ENCODE results near the gene DCAF17. TPM values are rescaled to one million over a fixed set of nuclear protein-coding genes. Genes with fewer than 3 reads are reported as not detected.

Gene DCAF17
- total and polyA plus RNA-seq, 9 donors: 10.5 to 20.0 (median 13.2) TPM

DNA sequence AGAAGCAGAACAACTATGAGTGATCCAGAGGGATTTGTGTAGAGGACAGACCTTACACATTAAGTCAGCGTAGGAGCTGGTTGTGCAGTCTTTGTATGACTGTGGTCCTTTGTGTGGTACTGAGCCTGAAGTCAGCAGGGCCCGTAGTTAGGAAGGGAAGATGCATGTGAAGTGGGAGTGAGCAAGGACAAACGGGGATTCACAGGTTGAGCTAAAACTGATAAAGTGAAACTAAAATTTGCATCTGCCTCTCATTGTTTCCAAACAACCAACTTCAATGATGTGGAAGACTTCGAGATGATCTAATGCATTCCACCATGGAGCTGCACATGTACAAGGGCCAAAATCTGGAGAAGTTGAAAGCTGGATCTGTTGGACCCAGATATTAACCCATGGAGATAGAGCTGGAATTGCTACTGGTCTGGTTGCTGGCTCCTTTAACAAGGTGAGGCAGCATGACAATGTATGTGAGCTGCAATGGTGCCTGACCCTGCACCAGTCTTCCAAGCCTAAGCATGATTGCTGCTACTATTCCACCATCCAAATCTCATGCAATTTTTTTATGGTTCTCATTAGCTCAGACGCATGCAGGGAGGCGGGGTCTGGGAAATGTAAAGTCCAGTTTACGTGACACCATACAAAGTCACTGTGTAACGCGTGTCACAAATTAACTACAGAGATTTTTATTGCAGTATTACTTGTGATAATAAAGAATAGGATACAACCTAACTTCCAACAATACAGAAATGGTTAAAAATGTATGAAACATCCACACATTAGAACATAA is 76.1 kb downstream of the DCAF17 start:
- Histone ChIP-seq H3K27me3 (ENCODE audit: control insufficient read depth, insufficient read depth, low read length) (no peaks in the 10 kb centered on the region), H3K4me1 (ENCODE audit: control insufficient read depth, insufficient read depth, low read length) (no peaks in the 10 kb centered on the region), H3K9me3 (replicated peaks; ENCODE audit: control insufficient read depth, low read depth, low read length) (no peaks in the 10 kb centered on the region), H3K4me3 (ENCODE audit: low read length) (no peak overlapping the region), H3K27ac (ENCODE audit: low read length) (no peak overlapping the region), H3K36me3 (ENCODE audit: control insufficient read depth, insufficient read depth, low read length) (no peaks in the 10 kb centered on the region)
- 30% methylated on average over 2 of the region's 9 CpGs for WGBS (ENCODE audit: insufficient coverage)
- DNase-seq: no peak

DNA sequence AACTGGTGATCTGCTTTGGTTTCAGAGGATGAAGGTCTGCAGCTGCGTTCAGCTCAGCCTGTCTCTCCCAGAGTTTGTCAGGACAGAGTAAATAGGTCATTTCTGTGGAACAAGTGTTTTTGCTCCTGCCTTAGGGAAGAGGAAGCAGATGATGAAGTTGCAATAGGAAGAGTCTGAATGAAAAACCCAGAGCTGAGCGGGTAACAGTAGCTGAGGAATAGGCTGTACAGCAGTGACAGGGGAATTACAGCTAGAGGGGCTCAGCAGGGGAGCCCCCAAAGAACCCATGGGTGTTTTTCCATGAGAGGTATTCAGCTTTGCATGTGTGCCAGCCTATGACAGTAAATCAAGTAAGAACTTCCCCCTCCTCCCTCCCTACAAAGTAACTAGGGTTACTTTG is 78.0 kb downstream of the DCAF17 start:
- Histone ChIP-seq H3K36me3 (ENCODE audit: control insufficient read depth, insufficient read depth, low read length) (no peaks in the 10 kb centered on the region), H3K27me3 (ENCODE audit: control insufficient read depth, insufficient read depth, low read length) (no peaks in the 10 kb centered on the region), H3K4me3 (ENCODE audit: low read length) (no peak overlapping the region), H3K27ac (ENCODE audit: low read length) (no peak overlapping the region), H3K9me3 (replicated peaks; ENCODE audit: control insufficient read depth, low read depth, low read length) (no peaks in the 10 kb centered on the region), H3K4me1 (ENCODE audit: control insufficient read depth, insufficient read depth, low read length) (no peaks in the 10 kb centered on the region)
- DNase-seq: no peak
- 47% methylated on average over 2 of the region's 2 CpGs for WGBS (ENCODE audit: insufficient coverage)

DNA sequence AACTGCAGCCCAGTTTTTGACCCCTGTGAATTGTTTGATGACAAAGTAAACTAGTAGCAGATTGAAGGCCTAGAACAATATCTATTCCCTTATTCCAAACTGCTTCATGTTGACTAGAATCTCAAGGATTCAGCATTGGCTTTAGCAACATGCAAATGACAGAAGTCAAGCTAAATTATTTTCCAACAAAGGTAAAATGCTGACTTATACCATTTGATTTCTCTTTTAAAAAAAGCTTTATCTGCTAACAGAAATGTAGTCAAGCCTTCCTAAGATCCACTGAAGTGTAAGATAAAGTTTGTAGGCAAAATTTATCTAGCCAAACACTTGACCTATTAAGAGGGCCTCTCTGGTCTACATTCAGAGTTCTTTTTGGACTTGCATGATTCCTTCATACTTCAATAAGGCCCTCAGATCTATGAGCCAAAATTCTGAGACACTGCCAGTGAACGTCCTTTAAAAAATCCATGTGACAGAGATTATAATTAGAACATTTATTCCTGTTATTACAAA is 78.7 kb downstream of the DCAF17 start:
- Histone ChIP-seq H3K27ac (ENCODE audit: low read length) (no peak overlapping the region), H3K4me3 (ENCODE audit: low read length) (no peak overlapping the region), H3K27me3 (ENCODE audit: control insufficient read depth, insufficient read depth, low read length) (no peaks in the 10 kb centered on the region), H3K9me3 (replicated peaks; ENCODE audit: control insufficient read depth, low read depth, low read length) (no peaks in the 10 kb centered on the region), H3K4me1 (ENCODE audit: control insufficient read depth, insufficient read depth, low read length) (no peaks in the 10 kb centered on the region), H3K36me3 (ENCODE audit: control insufficient read depth, insufficient read depth, low read length) (no peaks in the 10 kb centered on the region)
- no CpG with 5 or more reads among the region's 1 CpG for WGBS (ENCODE audit: insufficient coverage)
- DNase-seq: no peak

DNA sequence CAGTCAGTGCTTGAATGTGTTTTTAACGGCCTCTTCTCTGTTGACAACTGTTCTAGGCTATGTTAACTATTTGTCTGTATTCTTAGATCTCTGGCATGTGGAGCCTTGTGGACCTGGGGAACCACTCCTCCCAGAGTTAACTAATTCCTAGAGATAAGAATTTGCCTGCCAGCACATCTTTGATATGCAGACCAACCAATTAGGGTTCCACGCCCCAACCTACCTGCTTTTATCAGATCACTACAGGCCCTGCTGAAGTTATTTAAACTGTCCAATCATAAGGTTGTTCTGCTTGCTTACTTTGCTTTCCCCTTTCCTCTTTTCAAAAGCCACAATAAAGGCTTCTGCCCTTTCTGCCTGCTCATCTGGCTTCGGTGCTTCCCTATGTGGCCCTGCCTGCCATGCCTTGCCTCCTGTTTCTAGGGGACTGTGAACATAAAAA is 79.7 kb downstream of the DCAF17 start:
- peak; percentile 26 for DNase-seq
- Histone ChIP-seq H3K4me3 (ENCODE audit: low read length) (no peak overlapping the region), H3K4me1 (ENCODE audit: control insufficient read depth, insufficient read depth, low read length) (no peaks in the 10 kb centered on the region), H3K36me3 (ENCODE audit: control insufficient read depth, insufficient read depth, low read length) (no peaks in the 10 kb centered on the region), H3K27me3 (ENCODE audit: control insufficient read depth, insufficient read depth, low read length) (no peaks in the 10 kb centered on the region), H3K27ac (ENCODE audit: low read length) (no peak overlapping the region), H3K9me3 (replicated peaks; ENCODE audit: control insufficient read depth, low read depth, low read length) (no peaks in the 10 kb centered on the region)
- WGBS (ENCODE audit: insufficient coverage): 93% methylated on average over 1 of the region's 3 CpGs

DNA sequence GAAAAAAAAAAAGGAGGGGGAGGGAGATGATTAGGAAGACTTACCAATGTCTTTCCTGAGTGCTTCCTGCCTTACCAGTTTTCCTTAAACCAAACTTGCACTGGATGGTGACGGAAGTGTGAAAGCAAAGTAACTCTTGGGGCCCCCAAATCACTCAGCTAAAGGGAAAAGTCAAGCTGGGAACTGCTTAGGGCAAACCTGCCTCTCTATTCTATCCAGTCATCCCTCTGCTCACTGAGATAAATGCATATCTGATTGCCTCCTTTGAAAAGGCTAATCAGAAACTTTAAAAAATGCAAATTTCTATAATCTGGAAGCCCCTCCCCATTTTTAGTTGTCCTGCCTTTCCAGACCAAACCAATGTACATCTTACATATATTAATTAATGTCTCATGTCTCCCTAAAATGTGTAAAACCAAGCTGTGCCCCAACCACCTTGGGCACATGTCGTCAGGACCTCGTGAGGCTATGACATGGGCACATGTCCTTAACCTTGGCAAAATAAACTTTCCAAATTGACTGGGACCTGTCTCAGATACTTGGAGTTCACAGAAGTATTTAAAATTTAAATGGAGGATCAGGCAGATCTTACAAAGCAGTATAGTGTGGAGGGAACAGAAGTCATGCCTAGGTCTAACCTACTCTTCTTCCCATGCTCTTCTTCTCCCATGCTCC is 81.0 kb downstream of the DCAF17 start:
- Histone ChIP-seq H3K36me3 (ENCODE audit: control insufficient read depth, insufficient read depth, low read length) (no peaks in the 10 kb centered on the region), H3K9me3 (replicated peaks; ENCODE audit: control insufficient read depth, low read depth, low read length) (no peaks in the 10 kb centered on the region), H3K4me1 (ENCODE audit: control insufficient read depth, insufficient read depth, low read length) (no peaks in the 10 kb centered on the region), H3K4me3 (ENCODE audit: low read length) (no peak overlapping the region), H3K27ac (ENCODE audit: low read length) (no peak overlapping the region), H3K27me3 (ENCODE audit: control insufficient read depth, insufficient read depth, low read length) (no peaks in the 10 kb centered on the region)
- DNase-seq: no peak
- 80% methylated on average over 1 of the region's 3 CpGs for WGBS (ENCODE audit: insufficient coverage)

DNA sequence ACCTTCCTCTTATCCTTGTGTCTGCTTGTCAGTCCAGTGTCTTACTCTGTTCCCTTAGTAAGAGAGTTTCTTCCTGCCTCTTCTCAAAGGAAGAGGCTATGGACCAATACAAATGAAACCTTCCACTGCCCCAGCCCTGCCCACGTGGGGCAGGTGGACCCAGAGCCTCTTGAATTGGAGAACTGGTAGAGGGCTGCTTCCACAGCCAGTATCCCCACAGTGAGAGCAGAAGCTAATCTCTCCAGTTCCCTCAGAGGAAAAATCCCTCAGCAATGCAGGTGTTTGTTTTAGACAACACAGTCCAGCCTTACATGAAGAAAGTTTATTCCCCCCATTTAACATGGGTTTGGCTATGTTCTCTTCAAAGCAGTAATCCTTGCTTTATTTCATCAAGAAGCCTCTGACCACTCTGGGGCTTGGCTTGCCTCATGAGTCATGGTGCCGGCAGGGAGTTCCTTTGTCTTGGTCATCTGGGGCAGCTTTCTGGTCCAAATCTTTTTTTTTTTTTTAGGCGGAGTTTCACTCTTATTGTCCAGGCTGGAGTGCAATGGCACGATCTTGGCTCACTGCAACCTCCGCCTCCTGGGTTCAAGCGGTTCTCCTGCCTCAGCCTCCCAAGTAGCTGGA is 81.8 kb downstream of the DCAF17 start:
- no peaks in the 10 kb centered on the region for H3K9me3 ChIP-seq (replicated peaks; ENCODE audit: control insufficient read depth, low read depth, low read length)
- no peak for DNase-seq
- H3K27me3 ChIP-seq (ENCODE audit: control insufficient read depth, insufficient read depth, low read length): no peaks in the 10 kb centered on the region
- no peaks in the 10 kb centered on the region for H3K36me3 ChIP-seq (ENCODE audit: control insufficient read depth, insufficient read depth, low read length)
- no peak overlapping the region for H3K4me3 ChIP-seq (ENCODE audit: low read length)
- WGBS (ENCODE audit: insufficient coverage): 89% methylated on average over 1 of the region's 6 CpGs
- H3K27ac ChIP-seq (ENCODE audit: low read length): no peak overlapping the region
- H3K4me1 ChIP-seq (ENCODE audit: control insufficient read depth, insufficient read depth, low read length): peaks cover 1% of the 10 kb centered on the region

DNA sequence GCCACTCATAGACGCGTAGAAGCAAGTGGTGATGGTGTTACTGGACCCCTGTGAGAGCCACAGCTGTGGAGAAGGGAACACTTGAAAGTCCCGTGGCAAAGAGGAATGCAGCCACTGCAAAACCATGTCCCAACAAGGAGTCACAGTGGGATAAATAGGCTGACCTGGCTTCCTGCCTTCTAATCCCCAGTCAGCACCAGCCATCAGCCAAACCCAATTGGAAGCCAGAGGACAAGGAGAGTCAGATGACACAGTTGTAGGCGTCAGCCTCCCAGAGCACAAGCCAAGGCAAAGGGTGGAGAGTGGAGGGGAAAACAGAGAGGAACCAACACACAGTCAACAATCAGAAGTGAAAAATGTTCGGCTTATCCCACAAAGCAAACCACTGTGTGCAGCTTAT is 82.8 kb downstream of the DCAF17 start:
- DNase-seq: no peak
- WGBS (ENCODE audit: insufficient coverage): 73% methylated on average over 4 of the region's 5 CpGs

DNA sequence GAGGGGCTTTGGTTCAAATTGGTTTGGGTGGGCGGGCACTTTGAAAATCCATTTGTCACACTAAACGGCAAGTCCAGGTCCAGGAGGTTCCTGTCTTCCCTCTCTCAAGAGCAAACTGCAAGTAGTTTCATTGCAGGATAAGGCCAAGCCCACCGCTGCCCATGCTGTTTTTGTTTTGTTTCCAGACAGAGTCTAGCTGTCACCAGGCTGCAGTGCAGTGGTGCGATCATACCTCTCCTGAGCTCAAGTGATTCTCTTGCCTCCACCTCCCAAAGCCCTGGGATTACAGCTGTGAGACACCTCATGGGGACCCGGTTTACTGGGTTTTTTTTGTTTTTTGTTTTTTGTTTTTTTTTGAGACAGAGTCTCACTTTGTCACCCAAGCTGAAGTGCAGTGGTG is 86.4 kb downstream of the DCAF17 start:
- no peak for DNase-seq
- H3K4me1 ChIP-seq (ENCODE audit: control insufficient read depth, insufficient read depth, low read length): peaks cover 19% of the 10 kb centered on the region
- no peak overlapping the region for H3K4me3 ChIP-seq (ENCODE audit: low read length)
- no peaks in the 10 kb centered on the region for H3K36me3 ChIP-seq (ENCODE audit: control insufficient read depth, insufficient read depth, low read length)
- 66% methylated on average over 4 of the region's 5 CpGs for WGBS (ENCODE audit: insufficient coverage)
- H3K9me3 ChIP-seq (replicated peaks; ENCODE audit: control insufficient read depth, low read depth, low read length): no peaks in the 10 kb centered on the region
- peaks cover 2% of the 10 kb centered on the region for H3K27me3 ChIP-seq (ENCODE audit: control insufficient read depth, insufficient read depth, low read length)
- H3K27ac ChIP-seq (ENCODE audit: low read length): no peak overlapping the region

More for the DNA sequence above, 82.8 kb downstream of the DCAF17 start:
- H3K27me3 ChIP-seq (ENCODE audit: control insufficient read depth, insufficient read depth, low read length): no peaks in the 10 kb centered on the region
- H3K27ac ChIP-seq (ENCODE audit: low read length): no peak overlapping the region
- H3K4me3 ChIP-seq (ENCODE audit: low read length): no peak overlapping the region
- no peaks in the 10 kb centered on the region for H3K9me3 ChIP-seq (replicated peaks; ENCODE audit: control insufficient read depth, low read depth, low read length)
- H3K4me1 ChIP-seq (ENCODE audit: control insufficient read depth, insufficient read depth, low read length): peaks cover 9% of the 10 kb centered on the region
- no peaks in the 10 kb centered on the region for H3K36me3 ChIP-seq (ENCODE audit: control insufficient read depth, insufficient read depth, low read length)

DNA sequence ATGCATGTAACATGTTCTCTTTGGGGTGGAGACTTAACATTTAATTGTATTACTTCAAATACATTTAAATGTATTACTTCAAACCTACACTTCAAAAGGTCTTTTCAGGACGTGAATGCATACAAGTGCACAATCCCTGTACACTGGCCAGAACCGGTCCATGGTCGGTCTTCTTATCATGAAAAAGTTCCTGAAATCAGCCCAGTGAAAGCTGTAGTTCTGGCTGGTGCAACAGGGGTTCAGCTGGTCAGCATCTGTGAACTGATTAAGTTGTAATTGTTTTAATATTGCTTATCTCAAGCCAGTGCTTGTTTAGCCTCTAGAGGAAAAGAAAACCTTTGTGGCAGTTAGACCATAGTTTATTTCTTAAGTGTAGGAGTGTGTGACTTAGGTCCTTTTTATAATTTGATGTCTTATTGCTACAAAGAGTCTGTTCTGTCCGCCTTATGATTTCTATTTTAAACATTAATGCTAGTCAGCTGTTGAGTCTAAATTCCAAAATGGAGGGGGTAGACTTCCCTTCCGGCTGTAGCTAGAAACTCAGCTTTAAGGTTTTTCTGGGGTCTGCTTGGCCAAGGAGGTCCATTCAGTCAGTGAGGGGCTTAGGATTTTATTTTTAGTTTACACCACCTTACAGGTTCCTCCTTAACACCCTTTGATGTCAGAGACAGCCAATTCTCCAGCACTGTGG is 87.5 kb downstream of the DCAF17 start:
- Histone ChIP-seq H3K4me1 (ENCODE audit: control insufficient read depth, insufficient read depth, low read length) (peaks cover 19% of the 10 kb centered on the region), H3K36me3 (ENCODE audit: control insufficient read depth, insufficient read depth, low read length) (no peaks in the 10 kb centered on the region), H3K4me3 (ENCODE audit: low read length) (peak overlapping the region; percentile 90), H3K9me3 (replicated peaks; ENCODE audit: control insufficient read depth, low read depth, low read length) (no peaks in the 10 kb centered on the region), H3K27me3 (ENCODE audit: control insufficient read depth, insufficient read depth, low read length) (peaks cover 2% of the 10 kb centered on the region), H3K27ac (ENCODE audit: low read length) (peak overlapping the region; percentile 92)
- 55% methylated on average over 2 of the region's 5 CpGs for WGBS (ENCODE audit: insufficient coverage)
- peak; percentile 23 for DNase-seq

All from muscle of leg (tissue), 11 donors.